ENCODE results near the gene NR2F1.

NR2F1 gene

GRCh38 chr5:93635991-93636390 lies 53.0 kb downstream of the NR2F1 start:
- TF ChIP-seq EZH2phosphoT487 (IDR thresholded peaks at IDR 0.05; ENCODE audit: low read length) (no peak), EZH2 (optimal IDR thresholded peaks at IDR 0.05; ENCODE audit: low read depth, low read length) (no peak), CTCF (IDR thresholded peaks at IDR 0.05; ENCODE audit: low read length) (no peak)
- DNase-seq: no peak
- no peak overlapping the region for H3K9ac ChIP-seq (ENCODE audit: low read length)
- no peaks in the 10 kb centered on the region for H3K4me1 ChIP-seq (ENCODE audit: low read length)
- H3K79me2 ChIP-seq (ENCODE audit: low read length): no peaks in the 10 kb centered on the region
- H2AFZ ChIP-seq (ENCODE audit: low read length): no peak overlapping the region
- no peak overlapping the region for H3K4me2 ChIP-seq (ENCODE audit: low read depth, low read length)
- no peak overlapping the region for H3K27ac ChIP-seq (ENCODE audit: low read length)
- no peaks in the 10 kb centered on the region for H3K9me2 ChIP-seq (replicated peaks; ENCODE audit: insufficient read depth, low read length)
- H3K9me3 ChIP-seq (replicated peaks; ENCODE audit: insufficient read depth, low read length): no peaks in the 10 kb centered on the region
- H3K4me3 ChIP-seq (ENCODE audit: low read length): no peak overlapping the region
- H3K36me3 ChIP-seq (replicated peaks; ENCODE audit: insufficient read depth, low read length): no peaks in the 10 kb centered on the region
- H4K20me1 ChIP-seq (ENCODE audit: insufficient read depth, low read length): no peaks in the 10 kb centered on the region
- H3K27me3 ChIP-seq (replicated peaks; ENCODE audit: insufficient read depth, low read length): no peaks in the 10 kb centered on the region
- no peaks in the 10 kb centered on the region for H3F3A ChIP-seq (ENCODE audit: insufficient read depth, low read length)

GRCh38 chr5:93636837-93637236 lies 53.8 kb downstream of the NR2F1 start:
- TF ChIP-seq CTCF (IDR thresholded peaks at IDR 0.05; ENCODE audit: low read length) (no peak), EZH2phosphoT487 (IDR thresholded peaks at IDR 0.05; ENCODE audit: low read length) (no peak), EZH2 (optimal IDR thresholded peaks at IDR 0.05; ENCODE audit: low read depth, low read length) (no peak)

GRCh38 chr5:93637697-93638096 lies 54.7 kb downstream of the NR2F1 start:
- no peaks in the 10 kb centered on the region for H3K4me1 ChIP-seq (ENCODE audit: low read length)
- H3K9me3 ChIP-seq (replicated peaks; ENCODE audit: insufficient read depth, low read length): no peaks in the 10 kb centered on the region
- no peaks in the 10 kb centered on the region for H3K36me3 ChIP-seq (replicated peaks; ENCODE audit: insufficient read depth, low read length)
- no peak overlapping the region for H3K4me2 ChIP-seq (ENCODE audit: low read depth, low read length)
- no peak overlapping the region for H2AFZ ChIP-seq (ENCODE audit: low read length)
- no peaks in the 10 kb centered on the region for H3K9me2 ChIP-seq (replicated peaks; ENCODE audit: insufficient read depth, low read length)
- H3K27ac ChIP-seq (ENCODE audit: low read length): no peak overlapping the region
- H3K79me2 ChIP-seq (ENCODE audit: low read length): no peaks in the 10 kb centered on the region
- H3K27me3 ChIP-seq (replicated peaks; ENCODE audit: insufficient read depth, low read length): no peaks in the 10 kb centered on the region
- no peak for DNase-seq
- H4K20me1 ChIP-seq (ENCODE audit: insufficient read depth, low read length): no peaks in the 10 kb centered on the region
- no peaks in the 10 kb centered on the region for H3F3A ChIP-seq (ENCODE audit: insufficient read depth, low read length)
- no peak for TF ChIP-seq EZH2 (optimal IDR thresholded peaks at IDR 0.05; ENCODE audit: low read depth, low read length)
- TF ChIP-seq CTCF (IDR thresholded peaks at IDR 0.05; ENCODE audit: low read length): no peak
- no peak for TF ChIP-seq EZH2phosphoT487 (IDR thresholded peaks at IDR 0.05; ENCODE audit: low read length)
- no peak overlapping the region for H3K9ac ChIP-seq (ENCODE audit: low read length)
- no peak overlapping the region for H3K4me3 ChIP-seq (ENCODE audit: low read length)

More at GRCh38 chr5:93636837-93637236, 53.8 kb downstream of the NR2F1 start:
- no peaks in the 10 kb centered on the region for H4K20me1 ChIP-seq (ENCODE audit: insufficient read depth, low read length)
- H3K36me3 ChIP-seq (replicated peaks; ENCODE audit: insufficient read depth, low read length): no peaks in the 10 kb centered on the region
- no peaks in the 10 kb centered on the region for H3K79me2 ChIP-seq (ENCODE audit: low read length)
- H3K4me2 ChIP-seq (ENCODE audit: low read depth, low read length): no peak overlapping the region
- H3K9me3 ChIP-seq (replicated peaks; ENCODE audit: insufficient read depth, low read length): no peaks in the 10 kb centered on the region
- H3K27ac ChIP-seq (ENCODE audit: low read length): no peak overlapping the region
- no peaks in the 10 kb centered on the region for H3F3A ChIP-seq (ENCODE audit: insufficient read depth, low read length)
- no peak for DNase-seq
- no peaks in the 10 kb centered on the region for H3K9me2 ChIP-seq (replicated peaks; ENCODE audit: insufficient read depth, low read length)
- no peaks in the 10 kb centered on the region for H3K4me1 ChIP-seq (ENCODE audit: low read length)
- no peak overlapping the region for H3K4me3 ChIP-seq (ENCODE audit: low read length)
- no peak overlapping the region for H2AFZ ChIP-seq (ENCODE audit: low read length)
- no peaks in the 10 kb centered on the region for H3K27me3 ChIP-seq (replicated peaks; ENCODE audit: insufficient read depth, low read length)
- H3K9ac ChIP-seq (ENCODE audit: low read length): no peak overlapping the region

Measured in MM.1S (cell line).